Mesothelial cell of epicardium (in vitro differentiated cells): ENCODE data around the gene MDC1. TPM values are rescaled to one million over a fixed set of nuclear protein-coding genes. Genes with fewer than 3 reads are reported as not detected.

ENCODE experiments used
- DNase-seq, 2 experiments: peaks; one replicate each; pipeline ENCODE4 v3.0.0; 2021; ENCODE audit warnings: low spot score in 2 of 2; ENCODE audit not compliant: unreplicated experiment in 2 of 2
- H3K27ac Mint-ChIP-seq: 2 replicates; pipeline ENCODE4 v1.8.0; 2021; ENCODE audit warnings: mixed read lengths
- H3K27me3 Mint-ChIP-seq: 2 replicates; pipeline ENCODE4 v1.8.0; 2021; ENCODE audit warnings: low read depth, mixed read lengths
- H3K36me3 Mint-ChIP-seq: 2 replicates; pipeline ENCODE4 v1.8.0; 2021; ENCODE audit warnings: mixed read lengths
- H3K4me1 Mint-ChIP-seq: 2 replicates; pipeline ENCODE4 v1.8.0; 2021; ENCODE audit warnings: mixed read lengths
- H3K4me3 Mint-ChIP-seq: 2 replicates; pipeline ENCODE4 v1.8.0; 2021; ENCODE audit warnings: mild to moderate bottlenecking, moderate library complexity, mixed read lengths
- H3K9me3 Mint-ChIP-seq: 2 replicates; pipeline ENCODE4 v1.8.0; 2021; ENCODE audit warnings: mixed read lengths
- CTCF ChIP-seq: fragments of 200-600 bp; sonication (generic); IDR thresholded peaks from one replicate; pipeline ENCODE4 v1.5.0; 2021; ENCODE audit warnings: antibody characterized with exemption; ENCODE audit not compliant: unreplicated experiment
- total RNA-seq: library from RNA; stranded (reverse); gene quantifications from 3 replicates; pipeline ENCODE4 v1.2.1, GENCODE V29; 2021

MDC1 gene
- total RNA-seq, 1 donor from 2014 or later, result 51.9 TPM

GRCh38 chr6:30656513-30656912 is 60.6 kb downstream of the MDC1 start:
- Mint-ChIP-seq H3K9me3 (no peaks in the 10 kb centered on the region), H3K36me3 (peaks cover 50% of the 10 kb centered on the region), H3K27me3 (no peaks in the 10 kb centered on the region), H3K4me3 (no peak overlapping the region), H3K4me1 (no peaks in the 10 kb centered on the region), H3K27ac (no peak overlapping the region)
- DNase-seq, result no peak
- no peak for TF ChIP-seq CTCF

DNA sequence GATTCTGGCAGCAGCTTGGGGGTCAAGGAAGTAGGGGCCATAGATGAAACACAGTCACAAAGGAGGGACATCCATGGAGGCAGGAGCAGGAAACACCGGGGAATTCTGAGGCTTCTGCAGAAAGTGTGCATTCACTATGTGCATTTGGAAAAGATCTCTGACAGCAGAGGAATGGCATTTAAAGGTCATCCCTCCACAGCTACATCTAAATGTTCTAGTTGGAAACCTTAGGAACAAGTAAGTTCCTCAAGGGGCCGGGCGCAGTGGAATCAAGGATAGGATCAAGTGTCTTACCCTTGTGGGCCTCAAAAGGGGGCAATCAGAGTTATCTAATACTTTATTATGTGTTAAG is 61.4 kb downstream of the MDC1 start:
- no peak overlapping the region for H3K27ac Mint-ChIP-seq
- H3K36me3 Mint-ChIP-seq, result peaks cover 51% of the 10 kb centered on the region

GRCh38 chr6:30654798-30655742 is 62.0 kb downstream of the MDC1 start:
- H3K9me3 Mint-ChIP-seq, result no peaks in the 10 kb centered on the region
- no peaks in the 10 kb centered on the region for H3K27me3 Mint-ChIP-seq
- no peak for DNase-seq
- H3K36me3 Mint-ChIP-seq, result peaks cover 49% of the 10 kb centered on the region
- H3K4me1 Mint-ChIP-seq, result no peaks in the 10 kb centered on the region
- no peak overlapping the region for H3K27ac Mint-ChIP-seq
- H3K4me3 Mint-ChIP-seq, result no peak overlapping the region
- TF ChIP-seq CTCF, result no peak

More for the DNA sequence above, 61.4 kb downstream of the MDC1 start:
- H3K4me1 Mint-ChIP-seq, result no peaks in the 10 kb centered on the region
- no peak for TF ChIP-seq CTCF
- no peaks in the 10 kb centered on the region for H3K9me3 Mint-ChIP-seq
- DNase-seq, result no peak
- H3K4me3 Mint-ChIP-seq, result no peak overlapping the region
- H3K27me3 Mint-ChIP-seq, result no peaks in the 10 kb centered on the region

DNA sequence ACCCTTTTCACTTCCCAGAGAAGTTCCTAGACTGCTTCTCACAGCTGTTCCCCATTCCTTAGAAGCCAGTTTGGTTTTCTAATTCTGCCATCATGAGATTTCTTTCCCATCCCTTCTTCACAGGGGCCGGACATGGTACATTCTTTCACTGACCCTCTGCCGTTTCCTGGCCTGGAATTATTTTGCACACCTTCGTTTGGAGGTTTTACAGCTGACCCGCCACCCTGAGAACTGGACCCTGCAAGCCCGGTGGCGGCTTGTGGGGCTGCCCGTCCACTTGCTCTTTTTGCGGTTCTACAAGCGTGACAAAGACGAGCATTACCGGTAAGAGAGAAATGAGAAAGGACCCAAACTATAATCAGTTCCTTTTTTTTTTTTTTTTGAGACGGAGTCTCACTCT is 65.9 kb downstream of the MDC1 start:
- Mint-ChIP-seq H3K27ac (no peak overlapping the region), H3K4me1 (peaks cover 13% of the 10 kb centered on the region), H3K27me3 (no peaks in the 10 kb centered on the region), H3K4me3 (no peak overlapping the region), H3K36me3 (peaks cover 27% of the 10 kb centered on the region), H3K9me3 (no peaks in the 10 kb centered on the region)
- DNase-seq, result no peak
- no peak for TF ChIP-seq CTCF

Other genes with a start within 250 kb of the MDC1 start
- gene HLA-E, start 227.8 kb downstream of the MDC1 start, total RNA-seq, result 59.5 to 61.9 TPM (median 61.7 TPM) in 3 replicates
- 88.2 to 93.1 TPM (median 91.9 TPM) in 3 replicates for gene GNL1, start 160.8 kb downstream of the MDC1 start, total RNA-seq
- gene PRR3, start 160.0 kb downstream of the MDC1 start, total RNA-seq, result 23.7 to 25.5 TPM (median 23.9 TPM) in 3 replicates
- gene ABCF1, start 145.8 kb downstream of the MDC1 start, total RNA-seq, result 71.4 to 73.6 TPM (median 71.5 TPM) in 3 replicates
- 107 to 120 TPM (median 117 TPM) in 3 replicates for gene PPP1R10, start 100.0 kb downstream of the MDC1 start, total RNA-seq
- gene MRPS18B, start 99.4 kb downstream of the MDC1 start, total RNA-seq, result 29.8 to 33.5 TPM (median 30.2 TPM) in 3 replicates
- gene ATAT1, start 90.4 kb downstream of the MDC1 start, total RNA-seq, result 51.0 to 57.0 TPM (median 51.2 TPM) in 3 replicates
- 12.0 to 15.8 TPM (median 15.0 TPM) in 3 replicates for gene C6orf136, start 70.1 kb downstream of the MDC1 start, total RNA-seq
- gene DHX16, start 44.3 kb downstream of the MDC1 start, total RNA-seq, result 23.5 to 26.7 TPM (median 25.2 TPM) in 3 replicates
- 28.8 to 30.6 TPM (median 29.5 TPM) in 3 replicates for gene PPP1R18, start 30.6 kb downstream of the MDC1 start, total RNA-seq
- 34.6 to 40.2 TPM (median 36.1 TPM) in 3 replicates for gene NRM, start 26.3 kb downstream of the MDC1 start, total RNA-seq
- 1,084 to 1,110 TPM (median 1,094 TPM) in 3 replicates for gene TUBB, start 3.1 kb upstream of the MDC1 start, total RNA-seq
- 96.5 to 101 TPM (median 99.8 TPM) in 3 replicates for gene FLOT1, start 25.4 kb upstream of the MDC1 start, total RNA-seq
- gene IER3, start 27.3 kb upstream of the MDC1 start, total RNA-seq, result 131 to 136 TPM (median 134 TPM) in 3 replicates
- 344 to 351 TPM (median 349 TPM) in 3 replicates for gene DDR1, start 167.2 kb upstream of the MDC1 start, total RNA-seq
- 62.1 to 65.4 TPM (median 62.2 TPM) in 3 replicates for gene GTF2H4, start 190.9 kb upstream of the MDC1 start, total RNA-seq
- gene VARS2, start 197.0 kb upstream of the MDC1 start, total RNA-seq, result 62.1 to 70.6 TPM (median 67.4 TPM) in 3 replicates
- not detected in 3 replicates for gene SFTA2, start 214.9 kb upstream of the MDC1 start, total RNA-seq
- gene MUCL3, start 223.7 kb upstream of the MDC1 start, total RNA-seq, result not detected in 3 replicates